GM13976 (cell line): ENCODE data around the gene CPED1.

Source experiments
- DNase-seq: peaks from one replicate; pipeline ENCODE4 v3.0.0; 2012; ENCODE audit warnings: low spot score
- in situ Hi-C: fragments of 300-500 bp; cut with MboI; formaldehyde crosslinking; loops from one replicate; pipeline ENCODE4 v1.12.0; 2022; ENCODE audit warnings: low sequenced_read_pairs, mixed read lengths, inconsistent platforms; ENCODE audit not compliant: unreplicated experiment
- TF ChIP-seq, protein P1 (sequence below): IDR thresholded peaks from 2 replicates; pipeline ENCODE4 v1.5.1; 2012; ENCODE audit warnings: borderline replicate concordance, mild to moderate bottlenecking; ENCODE audit not compliant: insufficient read depth; ENCODE audit errors: extremely low read depth, missing control alignments, control extremely low read depth

The CPED1 gene

GRCh38 chr7:121262969-121263368 is 274.5 kb downstream of the CPED1 start:
- in situ Hi-C loops = no loop called here
- TF ChIP-seq, protein P1, sequence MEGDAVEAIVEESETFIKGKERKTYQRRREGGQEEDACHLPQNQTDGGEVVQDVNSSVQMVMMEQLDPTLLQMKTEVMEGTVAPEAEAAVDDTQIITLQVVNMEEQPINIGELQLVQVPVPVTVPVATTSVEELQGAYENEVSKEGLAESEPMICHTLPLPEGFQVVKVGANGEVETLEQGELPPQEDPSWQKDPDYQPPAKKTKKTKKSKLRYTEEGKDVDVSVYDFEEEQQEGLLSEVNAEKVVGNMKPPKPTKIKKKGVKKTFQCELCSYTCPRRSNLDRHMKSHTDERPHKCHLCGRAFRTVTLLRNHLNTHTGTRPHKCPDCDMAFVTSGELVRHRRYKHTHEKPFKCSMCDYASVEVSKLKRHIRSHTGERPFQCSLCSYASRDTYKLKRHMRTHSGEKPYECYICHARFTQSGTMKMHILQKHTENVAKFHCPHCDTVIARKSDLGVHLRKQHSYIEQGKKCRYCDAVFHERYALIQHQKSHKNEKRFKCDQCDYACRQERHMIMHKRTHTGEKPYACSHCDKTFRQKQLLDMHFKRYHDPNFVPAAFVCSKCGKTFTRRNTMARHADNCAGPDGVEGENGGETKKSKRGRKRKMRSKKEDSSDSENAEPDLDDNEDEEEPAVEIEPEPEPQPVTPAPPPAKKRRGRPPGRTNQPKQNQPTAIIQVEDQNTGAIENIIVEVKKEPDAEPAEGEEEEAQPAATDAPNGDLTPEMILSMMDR = no peak
- no peak for DNase-seq

DNA sequence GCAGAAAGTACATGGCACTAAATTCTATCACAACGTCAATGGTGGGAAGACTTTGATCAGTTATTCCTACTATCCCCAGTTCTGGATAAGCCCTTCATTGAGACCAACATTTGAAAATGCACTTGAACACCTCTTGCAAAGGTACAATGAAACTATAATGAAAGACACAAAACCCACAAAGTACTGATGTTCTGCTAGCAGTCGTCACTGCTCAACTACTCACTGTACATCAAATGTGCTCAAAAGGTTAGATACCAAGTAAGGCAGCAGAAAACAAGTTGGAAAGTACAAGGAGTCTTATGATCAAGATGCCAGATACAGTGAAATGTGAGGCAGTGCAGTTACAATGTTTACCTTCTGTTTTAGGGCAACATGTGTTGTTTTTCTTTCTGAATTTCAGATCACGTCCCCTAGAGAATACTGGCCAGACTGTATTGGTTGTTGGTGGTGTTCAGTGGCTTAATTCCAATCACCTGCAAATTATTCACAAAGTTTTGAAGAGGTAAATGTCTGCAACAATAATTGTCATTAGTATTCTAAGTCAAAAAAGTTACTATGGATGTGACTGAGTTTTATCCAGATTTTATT is 277.9 kb downstream of the CPED1 start:
- TF ChIP-seq, protein P1 = no peak
- in situ Hi-C loops = no loop called here
- no peak for DNase-seq

- TF ChIP-seq, protein P1 = no peak
- no peak for DNase-seq
- in situ Hi-C loops = no loop called here
These were observed 279.1 kb downstream of the CPED1 start for GRCh38 chr7:121267612-121268011.

DNA sequence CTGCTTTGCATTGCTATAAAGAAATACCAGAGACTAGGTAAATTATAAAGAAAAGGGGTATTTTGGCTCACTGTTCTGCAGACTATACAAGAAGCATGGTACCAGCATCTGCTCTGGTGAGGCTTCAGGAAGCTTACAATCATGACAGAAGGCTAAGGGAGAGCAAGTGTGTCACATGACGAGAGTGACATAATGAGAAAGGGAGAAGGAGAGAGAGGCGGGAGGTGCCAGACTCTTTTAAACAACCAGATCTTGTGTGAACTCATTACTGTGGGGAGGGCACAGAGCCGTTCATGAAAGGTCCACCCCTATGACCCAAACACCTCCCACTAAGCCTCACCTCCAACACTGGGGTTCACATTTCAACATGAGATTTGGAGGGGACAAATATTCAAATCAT is 281.3 kb downstream of the CPED1 start:
- no peak for DNase-seq
- TF ChIP-seq, protein P1 = no peak
- in situ Hi-C loops = no loop called here

DNA sequence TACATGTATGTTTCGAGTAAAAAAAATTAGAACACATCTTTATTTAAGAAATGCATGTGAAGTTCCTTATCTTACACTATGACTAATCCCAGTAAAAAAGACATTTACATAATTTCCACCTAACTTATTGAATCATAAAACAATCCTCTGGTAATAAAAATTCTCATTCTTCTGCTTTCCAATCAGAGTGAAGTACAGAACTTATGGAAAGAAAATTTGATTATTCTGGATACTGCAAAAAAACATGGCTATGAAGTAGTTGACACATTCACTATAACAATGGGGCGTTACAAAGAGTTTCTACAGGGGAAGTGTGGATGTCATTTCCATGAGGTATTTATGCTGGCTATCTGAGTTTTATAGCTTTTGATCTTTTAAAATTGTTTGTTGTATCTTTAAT is 282.6 kb downstream of the CPED1 start:
- no peak for DNase-seq
- TF ChIP-seq, protein P1 = no peak
- in situ Hi-C loops = no loop called here

- in situ Hi-C loops = no loop called here
- TF ChIP-seq, protein P1 = no peak
- DNase-seq = no peak
These were observed 283.4 kb downstream of the CPED1 start for GRCh38 chr7:121271916-121272315.

- in situ Hi-C loops = no loop called here
These were observed 284.2 kb downstream of the CPED1 start for GRCh38 chr7:121272676-121273075.

More at GRCh38 chr7:121272676-121273075, 284.2 kb downstream of the CPED1 start:
- DNase-seq = no peak
- TF ChIP-seq, protein P1 = no peak
